H1 (cell line): ENCODE measurements around the gene TNPO3. TPM values are rescaled to one million over a fixed set of nuclear protein-coding genes. Genes with fewer than 3 reads are reported as not detected.

Experiments used
- CTCF ChIA-PET: fragments of 300-600 bp; sonication (Branson Sonifier 250); formaldehyde crosslinking; loops from one replicate; lab custom pipeline; 2021; ENCODE audit not compliant: partially characterized antibody; lab: Charles Lee
- POLR2A ChIA-PET: fragments of 300-600 bp; sonication (Branson Sonifier 250); formaldehyde crosslinking; loops from one replicate; lab custom pipeline; 2021; ENCODE audit warnings: inconsistent platforms; ENCODE audit not compliant: partially characterized antibody; lab: Charles Lee
- DNase-seq, 2 experiments: peaks; one replicate each; pipeline versions ENCODE4 v3.0.0 to v3.0.0-alpha.2; 2010 to 2022; ENCODE audit warnings: low spot score in 2 of 2, low read depth in 1 of 2, mixed read lengths in 1 of 2
- FAIRE-seq: peaks from 2 replicates; lab custom pipeline; 2011; peaks lifted over from hg19 to GRCh38; lab: Jason Lieb, UNC
- H2AFZ ChIP-seq: 2 replicates; pipeline ENCODE4 v1.8.1; 2012; ENCODE audit warnings: low read length, inconsistent platforms
- H2AK5ac ChIP-seq: 2 replicates; pipeline ENCODE4 v1.6.1; 2013; ENCODE audit warnings: low read depth, low read length
- H2BK120ac ChIP-seq: replicated peaks from 2 replicates; pipeline ENCODE3; 2013; ENCODE audit warnings: low read depth, low read length, inconsistent platforms
- H2BK12ac ChIP-seq: 2 replicates; pipeline ENCODE4 v1.6.1; 2013; ENCODE audit warnings: low read depth, low read length
- H2BK15ac ChIP-seq: 2 replicates; pipeline ENCODE4 v1.6.1; 2013; ENCODE audit warnings: low read length
- H2BK20ac ChIP-seq: 2 replicates; pipeline ENCODE4 v1.6.1; 2013; ENCODE audit warnings: low read length
- H2BK5ac ChIP-seq: 2 replicates; pipeline ENCODE4 v1.6.1; 2013; ENCODE audit warnings: low read depth, low read length
- H3K14ac ChIP-seq: 2 replicates; pipeline ENCODE4 v1.6.1; 2013; ENCODE audit warnings: inconsistent platforms; ENCODE audit not compliant: insufficient read length
- H3K18ac ChIP-seq: 2 replicates; pipeline ENCODE4 v1.6.1; 2013; ENCODE audit warnings: low read length; ENCODE audit errors: extremely low read depth
- H3K23ac ChIP-seq: 2 replicates; pipeline ENCODE4 v1.6.1; 2013; ENCODE audit warnings: inconsistent platforms; ENCODE audit not compliant: insufficient read length
- H3K23me2 ChIP-seq: 2 replicates; pipeline ENCODE4 v1.6.1; 2013; ENCODE audit warnings: low read depth, low read length
- H3K27ac ChIP-seq: 2 replicates; pipeline ENCODE4 v1.6.1; 2011; ENCODE audit warnings: low read depth, low read length, inconsistent platforms
- H3K27me3 ChIP-seq, 4 experiments: replicated peaks in 1 of 4; 1 replicate in 1 of 4; 2 replicates in 3 of 4; pipeline versions ENCODE4 v1.6.1 to v1.8.1; 2011 to 2013; ENCODE audit warnings: low read length in 3 of 4, mild to moderate bottlenecking in 3 of 4, inconsistent platforms in 2 of 4, mixed read lengths in 2 of 4, moderate library complexity in 1 of 4; ENCODE audit not compliant: control insufficient read depth in 3 of 4, insufficient read depth in 3 of 4; ENCODE audit errors: extremely low read depth in 1 of 4
- H3K36me3 ChIP-seq, 4 experiments: 2 replicates each; pipeline versions ENCODE4 v1.6.1 to v1.8.1; 2011 to 2013; ENCODE audit warnings: mild to moderate bottlenecking in 4 of 4, low read length in 3 of 4, moderate library complexity in 2 of 4, control low read depth in 1 of 4, inconsistent platforms in 1 of 4; ENCODE audit not compliant: insufficient read depth in 4 of 4, control insufficient read depth in 2 of 4
- H3K4ac ChIP-seq: replicated peaks from 2 replicates; pipeline ENCODE3; 2013; ENCODE audit warnings: low read length, low read depth, mixed read lengths, inconsistent platforms; ENCODE audit not compliant: insufficient read length
- H3K4me1 ChIP-seq, 4 experiments: replicated peaks in 1 of 4; 1 replicate in 1 of 4; 2 replicates in 3 of 4; pipeline versions ENCODE4 v1.6.1 to v1.8.1; 2011 to 2013; ENCODE audit warnings: low read length in 3 of 4, inconsistent platforms in 2 of 4, mixed read lengths in 1 of 4; ENCODE audit not compliant: insufficient read depth in 4 of 4, control insufficient read depth in 3 of 4
- H3K4me2 ChIP-seq, 2 experiments: 2 replicates each; pipeline versions ENCODE4 v1.6.1 to v1.8.1; 2011 to 2013; ENCODE audit warnings: low read depth in 2 of 2, low read length in 2 of 2, control low read depth in 1 of 2, inconsistent platforms in 1 of 2, mild to moderate bottlenecking in 1 of 2; ENCODE audit not compliant: insufficient read depth in 1 of 2
- H3K4me3 ChIP-seq, 4 experiments: fragments of 200-600, 300-600 bp in 1 of 4; sonication (generic), shearing (Covaris generic), sonication (Bioruptor Twin) in 1 of 4; 2 replicates each; pipeline versions ENCODE4 v1.5.1 to v1.8.1; 2011 to 2016; ENCODE audit warnings: low read length in 4 of 4, low read depth in 3 of 4, control low read depth in 2 of 4, inconsistent platforms in 2 of 4, mild to moderate bottlenecking in 2 of 4, mixed read lengths in 1 of 4, moderate library complexity in 1 of 4; ENCODE audit not compliant: insufficient read depth in 2 of 4; ENCODE audit errors: extremely low read depth in 1 of 4
- H3K56ac ChIP-seq: replicated peaks from 2 replicates; pipeline ENCODE3; 2013; ENCODE audit warnings: low read depth, mild to moderate bottlenecking, mixed read lengths, low read length, inconsistent platforms; ENCODE audit not compliant: insufficient read length
- H3K79me1 ChIP-seq: 2 replicates; pipeline ENCODE4 v1.6.1; 2013; ENCODE audit warnings: low read depth, low read length, control low read depth
- H3K79me2 ChIP-seq, 2 experiments: 2 replicates each; pipeline versions ENCODE4 v1.6.1 to v1.8.1; 2012 to 2013; ENCODE audit warnings: low read length in 2 of 2, mild to moderate bottlenecking in 2 of 2, inconsistent platforms in 1 of 2; ENCODE audit not compliant: insufficient read depth in 2 of 2, control insufficient read depth in 1 of 2
- H3K9ac ChIP-seq, 4 experiments: replicated peaks in 1 of 4; 1 replicate in 1 of 4; 2 replicates in 3 of 4; pipeline versions ENCODE4 v1.6.1 to v1.8.1; 2011 to 2013; ENCODE audit warnings: low read depth in 3 of 4, low read length in 3 of 4, control low read depth in 2 of 4, mild to moderate bottlenecking in 2 of 4, moderate library complexity in 2 of 4, inconsistent platforms in 1 of 4; ENCODE audit errors: extremely low read depth in 1 of 4
- H3K9me3 ChIP-seq, 2 experiments: 2 replicates each; pipeline versions ENCODE4 v1.6.1 to v1.8.1; 2012 to 2013; ENCODE audit warnings: mild to moderate bottlenecking in 2 of 2, moderate library complexity in 2 of 2, control low read depth in 1 of 2, inconsistent platforms in 1 of 2, low read depth in 1 of 2, low read length in 1 of 2, mixed read lengths in 1 of 2; ENCODE audit not compliant: insufficient read depth in 2 of 2
- H4K20me1 ChIP-seq, 2 experiments: replicated peaks in 1 of 2; 2 replicates each; pipeline versions ENCODE3 to v1.8.1; 2011 to 2013; ENCODE audit warnings: inconsistent platforms in 2 of 2, low read length in 2 of 2, mild to moderate bottlenecking in 1 of 2; ENCODE audit not compliant: insufficient read depth in 2 of 2, control insufficient read depth in 1 of 2
- H4K5ac ChIP-seq: 2 replicates; pipeline ENCODE4 v1.6.1; 2013; ENCODE audit warnings: low read length, low read depth, mixed read lengths, inconsistent platforms; ENCODE audit not compliant: insufficient read length
- H4K8ac ChIP-seq: 2 replicates; pipeline ENCODE4 v1.8.0; 2013; ENCODE audit warnings: mild to moderate bottlenecking, moderate library complexity, low read length, inconsistent platforms; ENCODE audit not compliant: insufficient read depth; ENCODE audit errors: extremely low read depth
- H4K91ac ChIP-seq: replicated peaks from 2 replicates; pipeline ENCODE3; 2013; ENCODE audit warnings: low read length, mixed read lengths, inconsistent platforms; ENCODE audit not compliant: insufficient read length
- CTBP2 ChIP-seq: IDR thresholded peaks from 2 replicates; pipeline ENCODE4 v1.7.0; 2011; ENCODE audit warnings: borderline replicate concordance, mild to moderate bottlenecking, moderate library complexity, mixed read lengths, low read length; ENCODE audit not compliant: insufficient read depth, insufficient read length
- GTF2F1 ChIP-seq: IDR thresholded peaks from 2 replicates; pipeline ENCODE4 v1.6.1; 2012; ENCODE audit warnings: low read depth, low read length, improper control_type of control experiment, borderline replicate concordance
- JUN ChIP-seq: IDR thresholded peaks from 2 replicates; pipeline ENCODE4 v1.6.1; 2011; ENCODE audit warnings: low read depth, mild to moderate bottlenecking, improper control_type of control experiment, low read length
- TAF7 ChIP-seq: optimal IDR thresholded peaks from 2 replicates; pipeline ENCODE3; 2011; ENCODE audit warnings: low read depth, mild to moderate bottlenecking, inconsistent platforms, low read length, moderate library complexity, borderline replicate concordance
- WGBS, 2 experiments: shearing (Covaris generic) in 1 of 2; methylation state at CpG; one replicate each; pipeline versions ENCODE4 v1.1.6 to v1.1.7; 2013 to 2015; ENCODE audit warnings: low lambda C conversion rate in 2 of 2, mixed read lengths in 2 of 2, inconsistent platforms in 1 of 2, low coverage in 1 of 2, missing lambda C conversion rate in 1 of 2; ENCODE audit not compliant: insufficient replicate concordance in 2 of 2, insufficient coverage in 1 of 2, insufficient read length in 1 of 2; ENCODE audit errors: extremely low coverage in 1 of 2, missing lambda C conversion rate in 1 of 2; 5-methylcytosine and 5-hydroxymethylcytosine counted together
- polyA plus RNA-seq, 7 experiments: library from polyadenylated mRNA; depleted of rRNA in 3 of 7; stranded (reverse) in 5 of 7; unstranded in 2 of 7; fragments of >200 nt in 5 of 7; fragments of 200-250 nt in 2 of 7; gene quantifications; 1 replicate in 5 of 7; 2 replicates in 1 of 7; 4 replicates in 1 of 7; pipeline versions ENCODE4 v1.2.1 to v1.2.3, GENCODE V29; 2011 to 2013; ENCODE audit warnings: missing spikeins in 2 of 7, mixed read lengths in 2 of 7
- total RNA-seq: library from RNA; stranded (reverse); fragmentation: NEBNext Ultra II Directional; extraction: Animal tissue kit (Norgen Biotek cat#: 25700); gene quantifications from 2 replicates; pipeline ENCODE4 v1.2.1, GENCODE V29; 2021

Gene TNPO3
- total and polyA plus RNA-seq, 2 of the 8 experiments (the other 6 are each of a cell fraction or from before 2014, with no cell fraction given) = 67.6 to 99.2 TPM

DNA sequence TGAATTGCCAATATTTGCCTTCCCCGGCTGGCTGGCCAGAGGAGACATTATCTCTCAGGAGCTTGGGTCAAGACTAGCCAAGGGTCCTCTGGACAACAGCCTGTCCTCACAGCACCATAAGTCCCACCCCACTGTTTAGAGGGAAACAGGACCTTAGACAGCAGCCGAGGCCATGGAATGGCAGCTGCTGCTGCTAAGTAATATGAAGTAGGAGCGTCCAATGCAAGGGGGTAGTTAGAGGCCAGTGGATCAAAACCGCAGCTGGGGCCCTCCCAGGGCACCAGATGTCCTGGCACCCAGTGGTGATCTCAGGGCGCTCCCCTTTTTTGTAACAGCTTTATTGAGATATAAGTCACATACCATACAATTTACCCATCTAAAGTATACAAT lies 131.5 kb downstream of the TNPO3 start:
- no peak overlapping the region for H3K56ac ChIP-seq
- H2BK20ac ChIP-seq = no peak overlapping the region
- no peak overlapping the region for H2AK5ac ChIP-seq
- no peak overlapping the region for H3K27ac ChIP-seq
- WGBS, 2 experiments = 90% methylated on average over 5 of the region's 5 CpGs; no CpG with 5 or more reads in 1 of the 2 experiments
- no peak overlapping the region for H3K9ac ChIP-seq
- no peak overlapping the region for H3K4me3 ChIP-seq
- H4K20me1 ChIP-seq = no peaks in the 10 kb centered on the region
- H3K14ac ChIP-seq = no peak overlapping the region
- H3K23me2 ChIP-seq = no peaks in the 10 kb centered on the region
- H2BK120ac ChIP-seq = no peak overlapping the region
- ChIA-PET CTCF (interaction anchor here (0.6 to 4.5 kb wide), 14 partner anchors 9 to 493 kb away, joined by 3 to 32 read pairs (median 4); partner anchors contain the start of gene IRF5), POLR2A (interaction anchor here (1.7 to 2.5 kb wide), 2 partner anchors 11 to 12 kb away, joined by 6 to 8 read pairs; no protein-coding TSS in a partner anchor)
- H3K79me1 ChIP-seq = no peaks in the 10 kb centered on the region
- no peaks in the 10 kb centered on the region for H3K79me2 ChIP-seq
- no peaks in the 10 kb centered on the region for H3K36me3 ChIP-seq
- H3K18ac ChIP-seq = no peak overlapping the region
- H3K4me2 ChIP-seq = no peak overlapping the region
- H3K4me1 ChIP-seq = peaks cover 2 to 3% (median 2%) of the 10 kb centered on the region in 4 experiments; a peak in 3 of 7 replicates
- FAIRE-seq = no peak
- no peak overlapping the region for H4K8ac ChIP-seq
- no peak overlapping the region for H3K4ac ChIP-seq
- TF ChIP-seq GTF2F1 = no peak
- TF ChIP-seq CTBP2 = no peak
- no peak for TF ChIP-seq TAF7
- no peak for TF ChIP-seq JUN
- DNase-seq = no peak
- H3K23ac ChIP-seq = no peak overlapping the region
- no peak overlapping the region for H2BK15ac ChIP-seq
- H4K5ac ChIP-seq = no peak overlapping the region
- H2AFZ ChIP-seq = no peak overlapping the region
- no peak overlapping the region for H2BK5ac ChIP-seq
- H3K27me3 ChIP-seq = peaks cover 0 to 4% (median 1%) of the 10 kb centered on the region in 4 experiments; a peak in 3 of 7 replicates
- no peak overlapping the region for H4K91ac ChIP-seq
- peaks cover 4% of the 10 kb centered on the region in 2 experiments; a peak in 2 of 4 replicates for H3K9me3 ChIP-seq
- no peak overlapping the region for H2BK12ac ChIP-seq
